HEK293T (cell line): ENCODE data around the gene CRYGD.

Source experiments
- CTCF ChIA-PET: fragments of 350-600 bp; formaldehyde crosslinking; extraction: SDS; loops from one replicate; lab custom pipeline; 2021; ENCODE audit warnings: antibody characterized with exemption, inconsistent platforms; lab: Yijun Ruan, JAX
- POLR2A ChIA-PET: fragments of 350-600 bp; formaldehyde crosslinking; extraction: SDS; loops from one replicate; lab custom pipeline; 2020; ENCODE audit warnings: antibody characterized with exemption, inconsistent platforms; lab: Yijun Ruan, JAX
- DNase-seq: peaks from one replicate; pipeline ENCODE4 v3.0.0; 2012; ENCODE audit warnings: mixed read lengths; ENCODE audit errors: extremely low spot score
- ARNT ChIP-seq: fragments of 450-650 bp; IDR thresholded peaks from 2 replicates; pipeline ENCODE4 v1.6.1; 2017; ENCODE audit warnings: mild to moderate bottlenecking
- BHLHE40 ChIP-seq: fragments of 450-650 bp; IDR thresholded peaks from 2 replicates; pipeline ENCODE4 v1.6.1; 2016; ENCODE audit warnings: mild to moderate bottlenecking, moderate library complexity, borderline replicate concordance
- CTBP1 ChIP-seq: fragments of 450-650 bp; IDR thresholded peaks from 2 replicates; pipeline ENCODE4 v1.6.1; 2016; ENCODE audit warnings: borderline replicate concordance
- ELF4 ChIP-seq: fragments of 450-650 bp; IDR thresholded peaks from 2 replicates; pipeline ENCODE4 v1.6.1; 2017; ENCODE audit warnings: antibody characterized with exemption
- FOXA1 ChIP-seq: fragments of 450-650 bp; IDR thresholded peaks from 2 replicates; pipeline ENCODE4 v1.6.1; 2016; ENCODE audit warnings: mild to moderate bottlenecking
- FOXK2 ChIP-seq: fragments of 450-650 bp; IDR thresholded peaks from 2 replicates; pipeline ENCODE4 v1.6.1; 2016; ENCODE audit warnings: mild to moderate bottlenecking
- FOXM1 ChIP-seq: fragments of 450-650 bp; IDR thresholded peaks from 2 replicates; pipeline ENCODE4 v1.6.1; 2017; ENCODE audit warnings: mild to moderate bottlenecking, borderline replicate concordance
- HDGF ChIP-seq: fragments of 450-650 bp; IDR thresholded peaks from 2 replicates; pipeline ENCODE4 v1.6.1; 2017; ENCODE audit warnings: antibody characterized with exemption, borderline replicate concordance
- L3MBTL2 ChIP-seq: fragments of 450-650 bp; conservative IDR thresholded peaks from 2 replicates; pipeline ENCODE4 v1.6.1; 2016; ENCODE audit warnings: mild to moderate bottlenecking
- LEF1 ChIP-seq: fragments of 450-650 bp; IDR thresholded peaks from 2 replicates; pipeline ENCODE4 v1.6.1; 2017; ENCODE audit warnings: mild to moderate bottlenecking, borderline replicate concordance
- NFRKB ChIP-seq: fragments of 450-650 bp; IDR thresholded peaks from 2 replicates; pipeline ENCODE4 v1.6.1; 2016; ENCODE audit warnings: mild to moderate bottlenecking, moderate library complexity
- SP1 ChIP-seq: fragments of 450-650 bp; IDR thresholded peaks from 2 replicates; pipeline ENCODE4 v1.6.1; 2017
- SUZ12 ChIP-seq: fragments of 450-650 bp; IDR thresholded peaks from 2 replicates; pipeline ENCODE4 v1.6.1; 2016; ENCODE audit warnings: mild to moderate bottlenecking
- TARDBP ChIP-seq: fragments of 450-650 bp; IDR thresholded peaks from 2 replicates; pipeline ENCODE4 v1.6.1; 2016
- ZNF384 ChIP-seq: fragments of 450-650 bp; IDR thresholded peaks from 2 replicates; pipeline ENCODE4 v1.6.1; 2016
- TF ChIP-seq, protein P1 (sequence below): fragments of 450-650 bp; IDR thresholded peaks from 2 replicates; pipeline ENCODE4 v1.6.1; 2016

Gene CRYGD

DNA sequence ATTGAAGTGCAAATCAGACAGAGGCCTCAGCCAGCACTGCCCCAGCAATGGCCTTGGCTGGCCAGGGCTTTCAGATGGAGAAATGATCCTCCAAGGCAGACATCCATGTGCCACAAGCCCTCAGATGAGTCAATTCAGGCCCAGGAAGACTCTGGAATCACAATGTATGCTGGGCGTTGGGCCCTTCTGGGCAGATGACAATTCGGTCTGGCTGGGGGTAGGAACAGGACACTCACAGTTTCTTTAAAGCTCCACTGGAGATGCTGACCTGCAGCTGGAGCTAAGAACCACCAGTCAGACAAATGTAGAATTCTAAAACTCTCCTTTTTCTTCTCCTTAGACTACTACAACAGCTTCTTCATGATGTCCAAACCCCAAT is 12.4 kb upstream of the CRYGD start:
- CTCF ChIA-PET: no interaction called here
- POLR2A ChIA-PET: no interaction called here
- DNase-seq: no peak
- TF ChIP-seq, protein P1, sequence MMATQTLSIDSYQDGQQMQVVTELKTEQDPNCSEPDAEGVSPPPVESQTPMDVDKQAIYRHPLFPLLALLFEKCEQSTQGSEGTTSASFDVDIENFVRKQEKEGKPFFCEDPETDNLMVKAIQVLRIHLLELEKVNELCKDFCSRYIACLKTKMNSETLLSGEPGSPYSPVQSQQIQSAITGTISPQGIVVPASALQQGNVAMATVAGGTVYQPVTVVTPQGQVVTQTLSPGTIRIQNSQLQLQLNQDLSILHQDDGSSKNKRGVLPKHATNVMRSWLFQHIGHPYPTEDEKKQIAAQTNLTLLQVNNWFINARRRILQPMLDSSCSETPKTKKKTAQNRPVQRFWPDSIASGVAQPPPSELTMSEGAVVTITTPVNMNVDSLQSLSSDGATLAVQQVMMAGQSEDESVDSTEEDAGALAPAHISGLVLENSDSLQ: no peak
- TF ChIP-seq HDGF: no peak

DNA sequence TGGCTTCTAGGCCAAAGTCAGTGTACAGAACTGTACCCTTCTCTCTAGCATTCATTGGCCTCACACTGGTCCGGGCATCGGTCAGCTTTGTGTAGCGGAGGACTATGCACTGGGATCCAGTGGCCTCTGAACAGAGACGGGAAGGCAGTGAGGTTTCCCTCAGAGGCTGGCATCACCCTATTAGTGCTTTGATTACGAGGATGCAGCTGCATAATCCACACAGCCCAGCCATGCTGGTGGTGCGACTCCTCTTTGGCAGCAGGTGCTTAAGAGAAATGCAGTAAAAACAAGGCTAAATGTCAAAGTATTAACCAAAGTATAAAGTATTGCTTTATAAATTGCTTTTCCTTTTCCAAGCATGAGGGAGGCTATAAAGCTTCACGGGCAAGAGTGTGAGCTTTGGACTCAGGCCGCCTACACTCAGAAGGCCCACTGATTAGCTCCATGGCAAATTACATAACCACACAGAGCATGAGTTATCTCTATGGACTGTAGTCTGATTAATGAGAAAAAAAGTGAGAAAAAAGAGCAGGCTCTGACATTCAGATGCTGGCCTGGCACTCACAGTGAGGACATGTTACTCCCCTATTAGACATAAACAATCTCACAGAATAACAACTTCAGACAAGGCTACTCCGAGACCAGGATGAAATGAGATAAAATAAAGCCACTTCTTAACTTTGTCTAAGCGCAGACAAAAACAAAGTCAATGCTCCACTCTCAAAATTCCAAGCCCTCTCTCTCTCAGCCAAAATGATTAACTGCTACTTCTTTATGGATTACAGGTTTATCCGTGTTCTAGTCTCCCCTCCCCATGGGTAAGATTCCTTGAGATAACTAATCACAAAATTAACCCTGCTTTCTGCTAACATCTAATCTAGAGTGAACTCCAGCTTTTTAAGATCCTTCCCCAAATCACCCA is 11.7 kb upstream of the CRYGD start:
- POLR2A ChIA-PET: no interaction called here
- CTCF ChIA-PET: no interaction called here
- TF ChIP-seq ZNF384: no peak
- no peak for TF ChIP-seq TARDBP
- TF ChIP-seq, protein P1: no peak
- TF ChIP-seq L3MBTL2: no peak
- no peak for TF ChIP-seq SP1
- TF ChIP-seq LEF1: no peak
- no peak for TF ChIP-seq BHLHE40
- TF ChIP-seq FOXA1: no peak
- no peak for TF ChIP-seq CTBP1
- no peak for TF ChIP-seq ARNT
- no peak for DNase-seq

- TF ChIP-seq CTBP1 (no peak), ZNF384 (no peak)
- CTCF ChIA-PET: interaction anchor here (0.8 to 1.2 kb wide), 2 partner anchors 8 to 33 kb away, joined by 3 read pairs; no protein-coding TSS in a partner anchor
- DNase-seq: no peak
- POLR2A ChIA-PET: no interaction called here
These were observed 10.7 kb upstream of the CRYGD start for GRCh38 chr2:208134928-208135586.

GRCh38 chr2:208130712-208131110 is 6.4 kb upstream of the CRYGD start:
- TF ChIP-seq SP1 (no peak), FOXK2 (no peak)
- DNase-seq: no peak
- ChIA-PET CTCF (interaction anchor here (0.6 kb wide), 1 partner anchor 14 kb away, joined by 3 read pairs; no protein-coding TSS in a partner anchor), POLR2A (no interaction called here)

DNA sequence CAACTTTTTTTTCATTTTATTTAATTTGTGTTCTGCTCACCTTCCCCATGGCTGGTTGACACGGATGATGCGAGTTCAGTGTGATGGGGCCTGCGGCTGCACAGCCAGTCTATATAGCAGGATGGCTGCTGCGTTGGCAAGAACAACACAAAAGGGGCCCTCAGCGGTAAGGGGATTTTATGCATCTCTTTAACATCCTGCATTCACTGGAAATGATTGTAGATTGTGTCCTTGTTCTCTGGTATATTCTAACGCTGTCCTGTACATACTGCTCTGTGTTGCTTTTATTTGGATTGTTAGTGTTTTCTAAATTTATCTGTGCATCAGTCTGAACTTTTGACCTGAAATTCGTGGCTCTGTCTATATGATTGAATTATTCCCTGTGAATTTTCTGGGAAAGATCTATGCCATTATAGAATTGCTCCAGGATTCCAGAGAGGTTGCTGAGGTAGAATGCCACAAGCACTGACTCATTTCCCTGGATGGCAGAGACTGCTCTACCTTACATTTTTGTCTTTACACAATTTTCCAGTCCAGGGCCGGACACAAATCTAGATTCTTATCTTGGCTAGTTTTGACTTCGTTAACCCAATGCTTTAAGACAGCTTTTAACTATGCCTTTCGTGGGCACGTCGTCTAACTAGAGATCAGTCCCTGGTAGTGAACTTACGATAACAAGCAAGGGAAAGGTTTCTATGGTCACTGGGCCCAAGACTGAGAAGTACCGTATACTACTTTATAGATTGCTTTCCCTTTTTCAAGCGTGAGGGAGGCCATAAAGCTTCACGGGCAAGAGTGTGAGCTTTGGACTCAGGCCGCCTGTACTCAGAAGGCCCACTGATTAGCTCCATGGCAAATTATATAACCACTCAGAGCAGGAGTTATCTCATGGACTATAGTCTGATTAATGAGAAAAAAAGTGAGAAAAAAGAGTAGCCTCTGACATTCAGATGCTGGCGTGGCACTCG is 5.7 kb upstream of the CRYGD start, which contains the start of gene CRYGC:
TSS of gene CRYGC (minus strand) at position 85 of the 968 bp plus-strand sequence. CDS start at position 49, 36 bp downstream.
- POLR2A ChIA-PET: no interaction called here
- CTCF ChIA-PET: interaction anchor here (0.6 kb wide), 1 partner anchor 13 kb away, joined by 3 read pairs; no protein-coding TSS in a partner anchor
- DNase-seq: no peak
- TF ChIP-seq SUZ12: no peak
- no peak for TF ChIP-seq FOXM1
- TF ChIP-seq, protein P1: no peak
- TF ChIP-seq ZNF384: no peak
- TF ChIP-seq FOXK2: no peak
- no peak for TF ChIP-seq HDGF
- TF ChIP-seq ELF4: no peak
- no peak for TF ChIP-seq BHLHE40
- no peak for TF ChIP-seq CTBP1
- no peak for TF ChIP-seq ARNT
- no peak for TF ChIP-seq SP1

DNA sequence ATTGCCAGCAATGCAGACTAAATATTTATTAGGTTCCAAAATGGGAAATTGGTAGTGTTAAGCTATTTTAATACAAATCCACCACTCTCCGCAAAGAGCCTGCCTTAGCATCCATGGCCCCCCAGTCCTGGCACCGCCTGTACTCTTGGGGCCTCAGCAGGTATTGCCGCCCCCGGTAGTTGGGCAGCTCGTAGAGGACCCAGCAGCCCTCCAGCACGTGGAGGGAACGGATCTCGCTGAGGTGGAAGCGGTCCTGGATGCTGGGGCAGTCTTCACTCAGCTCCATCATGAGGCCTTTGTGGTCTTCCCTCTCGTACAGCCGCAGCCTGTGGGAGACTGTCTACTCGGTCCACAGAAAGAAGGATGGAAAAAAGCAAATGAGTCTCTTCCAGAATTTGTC is 3.8 kb upstream of the CRYGD start:
- POLR2A ChIA-PET: no interaction called here
- CTCF ChIA-PET: no interaction called here
- TF ChIP-seq L3MBTL2 (no peak), ARNT (no peak), NFRKB (no peak), TARDBP (no peak), SP1 (no peak), BHLHE40 (no peak), CTBP1 (no peak), FOXA1 (no peak), SUZ12 (no peak), FOXM1 (no peak), ZNF384 (no peak), HDGF (no peak), FOXK2 (no peak), ELF4 (no peak), LEF1 (no peak)
- TF ChIP-seq, protein P1: no peak
- no peak for DNase-seq
